Left colon (tissue), 2 donors: ENCODE data around the gene FBXL19. TPM values are rescaled to one million over a fixed set of nuclear protein-coding genes. Genes with fewer than 3 reads are reported as not detected.

Experiments
- ATAC-seq: fragments of 200-7000 bp; cut with Tn5 transposase; one replicate; pipeline ENCODE4 v1.9.1; 2020; ENCODE audit warnings: mild to moderate bottlenecking, moderate library complexity
- DNase-seq, 2 donors: peaks; one replicate each; pipeline ENCODE4 v3.0.0-alpha.2; 2020
- intact Hi-C, 2 donors: fragments of 100-400 bp; cut with DNase I in 1 of 2; cut with micrococcal nuclease in 1 of 2; formaldehyde crosslinking; loops; one replicate each; pipeline versions ENCODE4 v1.11.2 to v1.14.0; 2022; cut with DNase I, micrococcal nuclease
- total RNA-seq, 2 donors: library from RNA; stranded (reverse); fragmentation: NEBNext Ultra II Directional; extraction: Animal tissue kit (Norgen Biotek cat#: 25700); gene quantifications; one replicate each; pipeline ENCODE4 v1.2.1, GENCODE V29; 2021
- donor health status: DM: no; HTN: no; CAD: no.
- donor health status: DM: yes; HTN: yes; CAD: no.

Gene FBXL19
- total RNA-seq, 2 donors from 2014 or later: 20.5 to 24.4 TPM

DNA sequence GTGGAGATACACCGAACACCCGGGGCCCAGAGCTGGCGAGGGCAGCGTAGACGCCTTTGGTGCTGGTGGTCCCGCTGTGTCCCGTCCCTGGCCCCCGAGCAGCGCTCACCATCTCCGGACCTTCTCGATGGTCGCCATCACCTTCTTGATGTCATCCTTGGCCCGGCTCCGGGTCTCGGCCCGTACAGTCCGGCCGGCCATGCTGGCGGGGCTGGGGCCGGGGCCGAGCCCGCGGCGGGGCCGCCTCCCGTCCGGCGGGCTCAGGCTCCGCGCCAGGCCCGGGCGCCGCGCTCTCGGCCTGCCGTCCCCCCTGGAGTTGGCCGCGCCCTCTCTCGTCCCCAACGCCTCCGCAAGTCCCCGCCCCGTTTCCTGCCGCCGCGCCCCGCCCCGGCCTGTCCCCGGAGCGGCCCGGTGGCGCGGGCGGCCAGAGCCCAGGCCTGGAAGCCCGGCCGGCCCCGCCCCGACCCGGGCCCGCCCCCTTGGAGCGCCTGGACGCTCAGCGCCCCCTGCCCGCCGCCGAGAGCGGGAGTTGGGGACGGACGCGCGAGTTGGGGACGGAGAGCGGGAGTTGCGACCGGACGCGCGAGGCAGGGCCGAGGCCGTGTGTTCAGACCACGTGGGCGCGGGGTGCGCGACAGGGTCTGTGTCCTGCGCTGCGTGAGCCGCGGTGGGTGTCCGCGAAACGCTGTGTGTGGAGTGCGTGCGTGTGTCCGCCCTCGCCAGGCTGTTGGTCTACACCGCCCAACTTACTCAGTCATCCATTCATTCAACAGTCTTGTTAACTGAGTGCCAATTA, 29.4 kb upstream of the FBXL19 start, which contains the start of gene BCL7C:
Gene BCL7C (minus strand): TSS at position 334 of the 796 bp plus-strand sequence. CDS start 133 bp downstream, at position 201.
- ATAC-seq: peak; percentile 89
- DNase-seq: peak; percentile 95 to 97
- intact Hi-C loops: no loop called here

DNA sequence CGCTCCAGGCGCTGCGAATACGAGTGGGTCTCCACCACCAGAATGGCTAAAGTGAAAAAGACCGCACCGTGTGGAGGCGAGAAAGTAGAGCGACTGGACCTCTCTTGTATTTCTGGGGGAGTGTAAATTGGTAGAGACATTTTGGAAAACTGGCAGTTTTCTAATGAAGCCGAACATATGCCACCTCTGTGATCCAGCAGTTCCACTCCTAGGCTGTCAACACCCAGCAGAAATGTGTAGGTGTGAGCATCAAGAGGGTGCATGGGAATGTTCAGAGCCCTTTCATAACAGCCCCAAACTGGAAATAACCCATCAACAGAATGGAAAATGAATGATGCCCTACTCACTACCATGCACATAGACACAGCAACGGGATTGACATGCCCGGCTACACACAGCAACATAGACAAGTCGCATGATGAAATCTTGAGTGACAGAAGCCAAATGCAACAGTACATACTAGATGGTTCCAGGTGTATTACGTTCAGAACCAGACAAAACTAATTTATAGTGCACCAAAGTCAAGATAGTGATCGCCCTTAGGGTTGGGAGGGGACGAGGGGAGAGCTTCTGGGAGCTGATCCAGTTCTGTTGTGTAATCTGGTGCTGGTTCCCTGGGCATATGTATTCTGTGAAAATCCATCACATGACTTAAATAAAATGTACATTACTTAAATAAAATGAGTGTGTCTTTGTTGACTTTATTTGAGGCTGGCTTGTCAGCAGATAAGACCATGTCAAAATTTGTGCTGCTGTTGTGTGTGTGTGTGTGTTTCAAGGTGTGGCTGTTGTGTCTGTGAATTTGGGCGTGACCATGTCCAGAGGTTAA, 28.6 kb upstream of the FBXL19 start:
- no peak for DNase-seq
- ATAC-seq: no peak
- intact Hi-C loops: no loop called here

DNA sequence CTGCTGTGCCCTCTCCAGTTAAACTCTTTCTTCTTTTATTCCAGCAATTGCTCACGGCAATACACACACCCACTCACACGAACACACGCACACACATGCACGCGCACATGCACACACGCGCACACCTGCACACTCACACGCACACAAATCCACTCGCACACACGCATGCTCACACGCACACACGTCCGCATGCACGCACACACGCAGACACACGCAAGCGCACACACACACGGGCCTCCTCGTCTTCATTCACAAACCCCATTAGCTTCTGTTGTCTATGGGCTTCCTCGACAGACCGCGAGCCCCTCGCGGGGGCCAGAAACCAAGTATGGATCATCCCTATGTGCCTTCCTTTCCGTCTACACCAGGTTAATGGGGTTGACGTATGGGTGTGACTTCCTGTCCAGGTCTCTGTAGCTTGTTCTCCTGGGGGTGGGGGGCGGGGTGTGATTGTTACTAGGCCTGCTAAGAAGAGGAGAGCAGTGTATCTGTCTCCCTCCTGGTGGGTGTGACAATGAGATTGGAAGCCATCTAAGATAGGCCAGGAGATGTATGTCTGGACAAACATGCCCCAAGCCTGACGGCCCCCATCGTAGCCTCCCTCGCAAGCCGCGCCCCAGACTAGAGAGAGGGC, 27.6 kb upstream of the FBXL19 start:
- intact Hi-C loops: no loop called here
- ATAC-seq (no peak), DNase-seq (peak in 1 of 2 donors; percentile 25)

DNA sequence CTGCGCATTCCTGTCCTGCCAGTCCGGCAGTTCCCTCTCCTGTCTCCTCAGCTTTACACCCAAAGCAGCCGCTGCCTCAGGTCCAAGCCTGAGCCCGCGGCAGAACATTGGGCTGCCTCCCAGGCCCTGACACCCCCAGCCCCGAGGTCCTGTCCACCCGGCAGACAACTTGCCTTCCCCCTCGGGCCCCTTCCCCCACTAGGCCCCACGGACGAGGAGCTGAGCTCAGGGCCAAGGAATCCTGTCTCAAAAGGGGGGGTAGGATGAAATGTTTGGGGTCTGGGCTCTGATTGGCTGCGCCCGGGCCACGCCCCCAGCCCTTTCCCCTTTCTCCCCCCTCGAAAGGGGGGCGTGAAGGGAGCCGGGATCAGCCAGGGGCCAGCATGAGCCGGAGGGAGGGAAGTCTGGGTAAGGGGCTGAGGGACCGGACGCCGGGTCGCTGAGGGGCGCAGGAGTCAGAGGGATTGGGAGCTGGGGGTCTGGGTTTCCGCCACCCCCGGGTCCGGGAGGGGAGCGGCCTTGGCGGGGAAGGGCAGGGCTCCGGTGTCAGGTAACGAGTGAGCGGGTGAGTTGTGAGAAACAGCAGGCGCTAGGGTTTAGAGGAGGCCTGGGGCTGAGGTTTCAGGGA, 27.0 kb upstream of the FBXL19 start, which contains the start of gene CTF1:
Gene CTF1 (plus strand): TSS at position 354 of the 628 bp plus-strand sequence. CDS start 30 bp downstream, at position 384.
- intact Hi-C loops: no loop called here
- DNase-seq (peak; percentile 60 to 68), ATAC-seq (no peak)

DNA sequence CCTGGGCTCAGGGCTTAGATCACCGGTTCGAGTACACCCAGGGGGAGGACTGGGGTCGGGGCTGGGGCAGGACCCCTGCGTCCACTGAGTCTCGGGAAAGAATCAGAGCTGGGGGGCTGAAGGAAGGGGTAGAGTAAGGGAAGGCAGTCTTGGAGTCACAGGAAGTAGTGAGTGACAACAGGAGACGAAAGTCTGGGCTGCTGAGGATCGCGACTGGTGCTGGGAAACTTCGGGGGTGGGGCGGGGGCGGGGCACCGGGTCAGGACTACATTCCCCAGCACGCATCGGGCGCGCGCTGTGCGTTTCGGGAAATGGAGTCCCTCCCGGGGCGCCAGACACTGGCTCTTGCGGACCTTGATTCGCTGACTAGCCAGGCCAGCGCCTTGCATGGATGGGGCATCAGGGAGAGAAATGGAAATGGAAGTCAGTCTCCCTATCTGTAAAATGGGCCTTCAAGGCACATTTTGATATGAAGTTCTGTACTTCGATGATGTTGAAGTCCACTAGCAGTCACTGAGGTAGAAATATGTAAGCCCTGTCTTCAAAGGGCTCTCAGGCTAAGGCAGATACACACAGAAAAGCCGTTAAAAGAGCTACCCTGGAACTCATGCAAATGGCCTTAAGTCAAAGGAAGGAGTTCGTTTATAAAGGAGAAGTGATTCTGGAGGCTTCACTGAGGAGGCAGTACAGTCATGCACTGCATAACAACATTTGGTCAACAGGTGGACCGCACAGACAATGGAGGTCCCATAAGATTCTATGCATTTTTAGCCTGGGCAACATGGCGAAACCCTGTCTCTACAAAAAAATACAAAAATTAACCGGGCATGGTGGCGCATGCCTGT, 26.3 kb upstream of the FBXL19 start:
- DNase-seq (peak; percentile 92), ATAC-seq (peak; percentile 62)
- intact Hi-C loops: no loop called here

DNA sequence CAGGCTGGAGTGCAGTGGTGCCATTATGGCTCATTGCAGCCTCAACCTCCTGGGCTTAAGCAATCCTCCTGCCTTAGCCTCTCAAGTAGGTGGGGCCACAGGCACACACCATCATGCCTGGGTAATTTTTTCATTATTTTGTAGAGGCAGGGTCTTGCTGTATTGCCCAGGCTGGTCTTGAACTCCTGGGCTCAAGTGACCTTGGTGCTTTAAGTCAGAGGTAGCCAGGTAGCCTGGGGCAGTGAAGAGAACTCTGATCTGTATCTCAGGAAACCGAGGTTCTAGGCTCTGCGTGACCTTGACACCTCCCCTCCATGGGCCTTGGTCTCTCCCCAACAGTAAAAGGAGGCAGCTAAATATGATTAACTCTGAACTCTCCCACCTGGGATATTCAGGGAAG, 23.6 kb upstream of the FBXL19 start:
- DNase-seq (no peak), ATAC-seq (no peak)
- intact Hi-C loops: loop anchor here in 1 of 2 donors (5.0 kb wide), 1 partner anchor 52 kb away; no protein-coding TSS in a partner anchor

DNA sequence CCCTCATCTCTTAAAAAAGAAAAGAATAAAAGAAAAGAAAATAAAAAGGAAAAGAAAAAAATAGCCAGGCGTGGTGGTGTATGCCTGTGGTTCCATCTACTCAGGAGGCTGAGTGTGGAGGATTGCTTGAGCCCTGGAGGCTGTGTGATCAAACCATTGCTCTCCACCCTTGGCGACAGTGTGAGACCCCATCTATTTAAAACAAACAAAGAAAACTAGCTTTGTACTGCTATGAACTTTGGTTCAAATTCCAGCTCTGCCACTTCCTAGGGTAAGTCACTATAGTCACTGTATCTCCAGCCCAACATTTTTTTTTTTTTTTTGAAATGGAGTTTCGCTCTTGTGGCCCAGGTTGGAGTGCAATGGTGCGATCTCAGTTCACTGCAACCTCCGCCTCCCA, 22.8 kb upstream of the FBXL19 start:
- ATAC-seq (no peak), DNase-seq (no peak)
- intact Hi-C loops: loop anchor here in 1 of 2 donors (5.0 kb wide), 1 partner anchor 53 kb away; no protein-coding TSS in a partner anchor

DNA sequence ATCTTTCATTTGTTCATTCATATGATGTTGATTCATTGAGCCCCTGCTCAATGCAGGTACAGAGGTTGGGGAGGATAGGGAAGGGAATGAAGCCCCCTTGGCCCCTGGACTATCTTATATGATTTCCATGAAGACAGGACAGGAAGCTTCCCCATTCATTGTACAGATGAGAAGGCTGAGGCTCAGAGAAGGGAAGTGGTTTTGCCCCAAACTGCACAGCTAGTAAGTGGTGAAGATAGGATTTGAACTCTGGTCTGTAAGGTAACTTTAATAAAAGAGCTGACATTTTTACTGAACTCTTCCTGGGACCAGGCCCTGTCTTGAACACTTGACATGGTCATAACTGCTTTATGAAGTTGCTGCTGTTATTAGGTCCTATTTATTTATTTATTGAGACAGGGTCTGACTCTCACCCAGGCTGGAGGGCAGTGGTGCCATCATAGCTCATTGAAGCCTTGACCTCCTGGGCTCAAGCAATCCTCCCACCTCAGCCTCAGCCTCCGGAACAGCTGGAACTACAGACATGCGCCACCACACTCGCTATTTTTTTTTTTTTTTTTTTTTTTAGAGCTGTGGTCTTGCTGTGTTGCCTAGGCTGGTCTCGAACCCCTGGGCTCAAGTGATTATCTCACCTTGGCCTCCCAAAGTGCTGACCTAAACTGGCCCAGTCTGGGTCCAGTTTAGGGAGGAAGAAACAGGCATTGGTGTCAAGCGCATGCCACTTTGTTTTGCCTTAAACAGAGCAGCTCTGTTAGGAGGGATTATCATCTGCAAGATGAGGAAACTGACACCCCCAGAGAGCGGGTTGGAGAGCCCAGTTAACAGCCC, 22.0 kb upstream of the FBXL19 start:
- intact Hi-C loops: loop anchor here in 1 of 2 donors (5.0 kb wide), 1 partner anchor 54 kb away; no protein-coding TSS in a partner anchor
- DNase-seq (peak in 1 of 2 donors; percentile 25), ATAC-seq (no peak)

DNA sequence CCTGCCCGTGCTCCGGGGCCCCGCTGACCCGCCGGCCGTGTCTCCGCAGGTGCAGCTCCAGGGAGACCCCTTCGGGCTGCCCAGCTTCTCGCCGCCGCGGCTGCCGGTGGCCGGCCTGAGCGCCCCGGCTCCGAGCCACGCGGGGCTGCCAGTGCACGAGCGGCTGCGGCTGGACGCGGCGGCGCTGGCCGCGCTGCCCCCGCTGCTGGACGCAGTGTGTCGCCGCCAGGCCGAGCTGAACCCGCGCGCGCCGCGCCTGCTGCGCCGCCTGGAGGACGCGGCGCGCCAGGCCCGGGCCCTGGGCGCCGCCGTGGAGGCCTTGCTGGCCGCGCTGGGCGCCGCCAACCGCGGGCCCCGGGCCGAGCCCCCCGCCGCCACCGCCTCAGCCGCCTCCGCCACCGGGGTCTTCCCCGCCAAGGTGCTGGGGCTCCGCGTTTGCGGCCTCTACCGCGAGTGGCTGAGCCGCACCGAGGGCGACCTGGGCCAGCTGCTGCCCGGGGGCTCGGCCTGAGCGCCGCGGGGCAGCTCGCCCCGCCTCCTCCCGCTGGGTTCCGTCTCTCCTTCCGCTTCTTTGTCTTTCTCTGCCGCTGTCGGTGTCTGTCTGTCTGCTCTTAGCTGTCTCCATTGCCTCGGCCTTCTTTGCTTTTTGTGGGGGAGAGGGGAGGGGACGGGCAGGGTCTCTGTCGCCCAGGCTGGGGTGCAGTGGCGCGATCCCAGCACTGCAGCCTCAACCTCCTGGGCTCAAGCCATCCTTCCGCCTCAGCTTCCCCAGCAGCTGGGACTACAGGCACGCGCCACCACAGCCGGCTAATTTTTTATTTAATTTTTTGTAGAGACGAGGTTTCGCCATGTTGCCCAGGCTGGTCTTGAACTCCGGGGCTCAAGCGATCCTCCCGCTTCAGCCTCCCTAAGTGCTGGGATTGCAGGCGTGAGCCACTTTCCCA, 21.1 kb upstream of the FBXL19 start:
- DNase-seq (peak; percentile 47 to 76), ATAC-seq (peak; percentile 91)
- intact Hi-C loops: loop anchor here in 1 of 2 donors (5.0 kb wide), 1 partner anchor 55 kb away; no protein-coding TSS in a partner anchor

DNA sequence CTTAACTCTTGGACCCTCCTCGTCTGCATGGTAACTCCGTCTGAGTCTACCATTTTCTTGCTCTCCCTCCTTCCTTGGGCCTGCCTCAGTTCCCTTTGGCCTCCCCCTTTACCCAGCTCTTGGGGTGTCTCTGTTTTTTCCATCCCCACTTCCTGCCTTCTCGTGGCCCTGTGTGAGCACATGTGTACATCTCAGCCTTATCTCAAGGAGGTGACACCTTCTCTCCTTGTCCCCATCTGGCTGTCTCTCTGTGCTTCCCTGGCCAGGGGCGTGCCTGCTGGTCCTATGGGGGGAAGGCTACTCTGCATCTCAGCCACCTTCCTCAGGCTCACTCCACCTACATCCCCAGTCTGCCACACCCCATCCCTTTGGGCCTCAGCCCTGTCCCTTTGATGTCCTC, 20.4 kb upstream of the FBXL19 start:
- peak; percentile 3 for ATAC-seq
- DNase-seq: no peak
- intact Hi-C loops: loop anchor here in 1 of 2 donors (5.0 kb wide), 1 partner anchor 56 kb away; no protein-coding TSS in a partner anchor

DNA sequence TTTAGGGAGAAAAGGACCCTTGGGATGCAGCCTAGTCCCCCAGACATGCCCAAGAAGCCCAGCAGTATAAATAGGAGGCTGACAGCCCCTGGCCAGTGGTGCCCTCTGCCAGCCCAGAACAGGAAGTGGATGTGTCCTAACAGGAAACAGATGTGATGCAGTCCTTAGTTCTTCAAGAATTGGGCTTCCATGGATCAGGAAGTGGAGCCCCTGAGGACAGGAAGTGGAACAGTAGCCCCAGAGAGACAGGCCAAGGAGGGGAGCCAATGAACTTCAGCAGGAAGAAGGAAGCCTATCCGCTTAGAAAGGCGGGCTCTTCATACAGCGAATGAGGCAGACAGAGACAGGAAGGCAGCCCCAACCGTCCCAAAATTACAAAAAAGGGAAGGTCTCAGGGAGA, 19.8 kb upstream of the FBXL19 start:
- intact Hi-C loops: loop anchor here in 1 of 2 donors (5.0 kb wide), 1 partner anchor 56 kb away; no protein-coding TSS in a partner anchor
- ATAC-seq (peak; percentile 12), DNase-seq (peak in 1 of 2 donors; percentile 53)

DNA sequence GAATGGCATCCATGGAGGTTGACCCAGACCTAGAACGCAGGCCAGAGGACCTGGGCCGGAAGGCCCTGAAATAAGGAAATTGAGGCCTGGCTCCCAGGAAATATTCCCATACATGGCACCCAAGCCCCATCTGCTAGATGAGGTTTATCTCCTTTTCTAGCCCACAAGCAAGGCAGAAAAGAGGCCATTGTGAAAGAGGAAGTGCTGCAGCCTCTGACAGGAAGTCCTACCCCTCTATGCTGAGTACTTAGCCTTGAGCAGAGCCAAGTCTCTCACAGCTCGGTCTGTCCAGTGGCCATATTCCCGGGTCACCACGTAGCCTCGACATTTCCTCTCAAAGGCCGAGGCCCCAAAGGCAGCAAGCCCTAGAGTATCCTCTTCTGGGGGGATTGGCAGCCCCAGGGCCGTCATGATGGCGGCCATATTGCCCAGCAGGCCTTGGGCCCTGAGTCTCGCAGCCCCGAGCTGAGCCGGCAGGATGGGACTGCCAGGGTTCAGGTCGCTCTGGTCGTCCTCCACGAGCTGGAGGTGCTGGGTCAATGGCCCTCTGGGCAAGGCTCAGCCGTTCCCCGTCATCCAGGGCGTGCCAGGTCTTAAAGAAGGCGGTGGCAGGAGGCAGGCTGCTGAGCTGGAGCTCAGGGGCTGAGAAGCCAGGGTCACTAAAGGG, 19.1 kb upstream of the FBXL19 start:
- DNase-seq (no peak), ATAC-seq (no peak)
- intact Hi-C loops: loop anchor here in 1 of 2 donors (5.0 kb wide), 1 partner anchor 57 kb away; no protein-coding TSS in a partner anchor

DNA sequence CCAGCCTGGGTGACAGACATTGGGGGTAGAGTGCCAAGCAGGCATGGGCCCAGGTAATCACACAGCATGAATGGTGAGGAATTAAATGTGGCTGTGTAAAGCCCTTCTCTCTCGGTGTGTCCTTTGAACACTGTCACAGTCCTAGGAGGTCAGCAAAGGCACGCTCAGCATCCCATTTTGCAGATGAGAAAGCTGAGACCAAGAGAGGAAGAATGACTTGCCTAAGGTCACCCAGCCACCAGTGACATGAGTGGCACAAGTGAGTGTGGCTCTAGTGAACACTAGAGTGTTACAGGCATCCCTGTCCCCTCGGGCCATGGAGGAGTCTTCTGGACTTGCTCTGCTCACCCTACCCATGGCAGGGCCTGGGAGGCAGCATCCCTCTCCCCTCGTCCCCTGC, 16.3 kb upstream of the FBXL19 start:
- DNase-seq (no peak), ATAC-seq (no peak)
- intact Hi-C loops: no loop called here

DNA sequence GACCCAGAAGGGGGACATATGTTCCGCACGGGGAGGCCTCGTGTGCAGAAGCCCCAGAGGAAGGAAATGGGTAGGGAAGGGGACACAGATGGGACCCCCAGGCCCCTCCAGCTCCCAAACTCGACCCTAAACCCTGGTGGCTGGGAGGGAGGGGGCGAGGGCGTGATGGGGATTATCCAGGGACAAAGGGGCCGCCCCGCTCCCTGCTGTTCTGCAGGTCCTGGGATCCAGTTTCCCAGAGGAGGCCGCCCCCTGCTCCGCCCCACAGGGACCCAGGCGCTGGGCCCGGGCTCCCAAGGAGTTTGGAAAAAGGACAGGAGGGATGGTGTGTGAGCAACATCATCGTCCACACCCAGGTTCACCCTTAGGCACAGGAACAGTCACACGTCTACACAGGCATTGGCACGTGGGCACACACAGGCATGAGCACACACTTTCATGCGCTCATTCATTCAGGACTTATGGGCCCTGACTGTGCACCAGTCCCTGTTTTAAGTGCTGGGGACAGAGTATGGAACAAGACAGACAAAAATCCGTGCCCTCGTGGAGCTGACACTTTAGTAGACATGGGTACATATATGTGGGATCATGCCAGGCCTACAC, 12.8 kb upstream of the FBXL19 start:
- no peak for ATAC-seq
- intact Hi-C loops: loop anchor here in 1 of 2 donors (10.0 kb wide), 1 partner anchor 66 kb away; no protein-coding TSS in a partner anchor
- no peak for DNase-seq
